K562 (cell line): ENCODE data around the gene CCR6.

Experiments used
- PYGO2 ChIP-seq: fragments of 450-650 bp; IDR thresholded peaks from 2 replicates; pipeline ENCODE4 v1.6.1; 2016; ENCODE audit warnings: mild to moderate bottlenecking, missing genetic modification characterization, moderate library complexity, missing compliant biosample characterization
- SPI1 ChIP-seq: IDR thresholded peaks from 2 replicates; pipeline ENCODE4 v1.6.1; 2011; ENCODE audit warnings: low read depth, low read length, control low read depth, borderline replicate concordance
- TF ChIP-seq, protein P1 (sequence below), 3 experiments: IDR thresholded peaks in 2 of 3; conservative IDR thresholded peaks in 1 of 3; 2 replicates each; pipeline ENCODE4 v1.5.1; 2011 to 2012; ENCODE audit warnings: low read length in 3 of 3, mild to moderate bottlenecking in 3 of 3, control low read depth in 2 of 3, improper control_type of control experiment in 1 of 3, inconsistent platforms in 1 of 3, low read depth in 1 of 3, mixed read lengths in 1 of 3, moderate library complexity in 1 of 3; ENCODE audit not compliant: insufficient read depth in 2 of 3

DNA sequence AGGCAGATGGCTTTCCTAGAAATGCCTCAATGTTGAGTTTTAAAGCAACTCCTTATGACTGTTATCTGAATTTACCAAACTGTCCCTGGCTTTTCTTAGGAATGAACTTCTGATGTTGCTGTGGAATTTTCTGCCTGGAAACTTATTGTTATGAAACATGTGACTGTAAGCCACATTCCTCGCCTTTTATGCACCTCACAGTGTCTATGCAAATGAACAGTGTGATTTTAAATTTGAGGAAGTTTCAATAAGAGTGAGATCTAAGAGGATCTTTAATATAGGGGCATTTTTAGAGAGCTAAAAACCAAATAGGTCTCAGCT is 2.4 kb upstream of the CCR6 start:
- no peak for TF ChIP-seq PYGO2 (tag)
- TF ChIP-seq, protein P1, sequence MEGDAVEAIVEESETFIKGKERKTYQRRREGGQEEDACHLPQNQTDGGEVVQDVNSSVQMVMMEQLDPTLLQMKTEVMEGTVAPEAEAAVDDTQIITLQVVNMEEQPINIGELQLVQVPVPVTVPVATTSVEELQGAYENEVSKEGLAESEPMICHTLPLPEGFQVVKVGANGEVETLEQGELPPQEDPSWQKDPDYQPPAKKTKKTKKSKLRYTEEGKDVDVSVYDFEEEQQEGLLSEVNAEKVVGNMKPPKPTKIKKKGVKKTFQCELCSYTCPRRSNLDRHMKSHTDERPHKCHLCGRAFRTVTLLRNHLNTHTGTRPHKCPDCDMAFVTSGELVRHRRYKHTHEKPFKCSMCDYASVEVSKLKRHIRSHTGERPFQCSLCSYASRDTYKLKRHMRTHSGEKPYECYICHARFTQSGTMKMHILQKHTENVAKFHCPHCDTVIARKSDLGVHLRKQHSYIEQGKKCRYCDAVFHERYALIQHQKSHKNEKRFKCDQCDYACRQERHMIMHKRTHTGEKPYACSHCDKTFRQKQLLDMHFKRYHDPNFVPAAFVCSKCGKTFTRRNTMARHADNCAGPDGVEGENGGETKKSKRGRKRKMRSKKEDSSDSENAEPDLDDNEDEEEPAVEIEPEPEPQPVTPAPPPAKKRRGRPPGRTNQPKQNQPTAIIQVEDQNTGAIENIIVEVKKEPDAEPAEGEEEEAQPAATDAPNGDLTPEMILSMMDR (IDR thresholded peaks at IDR 0.05 in 2 of 3, conservative IDR thresholded peaks at IDR 0.05 in 1 of 3; ENCODE audit: insufficient read depth in 2 of 3, low read depth in 1 of 3, low read length in 3 of 3) = no peak
- no peak for TF ChIP-seq SPI1
